ENCODE measurements around the gene ECT2.
"Not testable (repeated sequence)": the region's sequence is repeated elsewhere in the genome, so short reads cannot be mapped to it uniquely, and the experiment has no call there.

Gene ECT2

GRCh38 chr3:172746475-172746874 lies 4.1 kb upstream of the ECT2 start:
- DNase-seq (ENCODE audit: low read depth) = no peak

- DNase-seq (ENCODE audit: low read depth) = no peak
Measured at GRCh38 chr3:172749230-172749965, 1.1 kb upstream of the ECT2 start.

- DNase-seq (ENCODE audit: low read depth) = no peak
Measured at GRCh38 chr3:172750069-172750367, 508 bp upstream of the ECT2 start.

GRCh38 chr3:172751175-172751704 lies 714 bp downstream of the ECT2 start:
- no peak for DNase-seq (ENCODE audit: low read depth)

GRCh38 chr3:172752651-172753050 lies 2.1 kb downstream of the ECT2 start:
- DNase-seq (ENCODE audit: low read depth) = no peak

- DNase-seq (ENCODE audit: low read depth) = no peak
Measured at GRCh38 chr3:172753125-172753524, 2.6 kb downstream of the ECT2 start.

DNA sequence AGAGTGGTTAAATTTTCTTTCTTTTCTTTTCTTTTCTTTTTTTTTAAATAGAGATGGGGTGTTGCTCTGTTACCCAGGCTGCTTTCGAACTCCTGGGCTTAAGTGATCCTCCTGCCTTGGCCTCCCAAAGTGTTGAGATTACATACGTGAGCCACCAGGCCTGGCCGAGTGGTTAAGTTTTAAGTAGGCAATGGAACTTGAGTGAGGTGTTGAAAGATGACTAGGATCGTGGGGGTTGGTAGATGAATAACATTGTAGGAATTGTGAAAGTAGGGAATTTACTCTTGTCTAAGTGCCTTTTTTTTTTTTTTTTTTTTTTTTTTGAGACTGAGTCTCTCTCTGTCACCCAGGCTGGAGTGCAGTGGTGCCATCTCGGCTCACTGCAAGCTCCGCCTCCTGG lies 9.9 kb downstream of the ECT2 start:
- not testable (repeated sequence) for DNase-seq (ENCODE audit: low read depth)

DNA sequence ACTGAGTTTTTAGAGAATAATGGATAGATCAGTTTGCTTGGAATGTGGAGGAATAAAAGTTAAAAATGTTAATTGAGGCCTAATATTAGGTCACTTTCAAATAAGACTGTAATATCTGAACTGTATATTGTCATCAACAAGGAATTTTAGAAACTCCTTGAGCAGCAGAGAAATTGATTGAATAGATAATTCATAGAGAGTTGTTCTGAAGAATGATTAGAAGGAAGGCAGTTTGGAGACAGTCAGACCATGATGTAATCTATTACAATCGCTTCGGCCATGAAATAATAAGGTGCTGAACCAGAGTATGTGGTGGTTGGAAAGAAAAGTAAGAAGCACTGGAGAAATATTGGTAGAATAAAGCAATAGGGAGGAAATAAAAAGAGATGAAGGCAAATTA lies 15.7 kb downstream of the ECT2 start:
- DNase-seq (ENCODE audit: low read depth) = no peak

DNA sequence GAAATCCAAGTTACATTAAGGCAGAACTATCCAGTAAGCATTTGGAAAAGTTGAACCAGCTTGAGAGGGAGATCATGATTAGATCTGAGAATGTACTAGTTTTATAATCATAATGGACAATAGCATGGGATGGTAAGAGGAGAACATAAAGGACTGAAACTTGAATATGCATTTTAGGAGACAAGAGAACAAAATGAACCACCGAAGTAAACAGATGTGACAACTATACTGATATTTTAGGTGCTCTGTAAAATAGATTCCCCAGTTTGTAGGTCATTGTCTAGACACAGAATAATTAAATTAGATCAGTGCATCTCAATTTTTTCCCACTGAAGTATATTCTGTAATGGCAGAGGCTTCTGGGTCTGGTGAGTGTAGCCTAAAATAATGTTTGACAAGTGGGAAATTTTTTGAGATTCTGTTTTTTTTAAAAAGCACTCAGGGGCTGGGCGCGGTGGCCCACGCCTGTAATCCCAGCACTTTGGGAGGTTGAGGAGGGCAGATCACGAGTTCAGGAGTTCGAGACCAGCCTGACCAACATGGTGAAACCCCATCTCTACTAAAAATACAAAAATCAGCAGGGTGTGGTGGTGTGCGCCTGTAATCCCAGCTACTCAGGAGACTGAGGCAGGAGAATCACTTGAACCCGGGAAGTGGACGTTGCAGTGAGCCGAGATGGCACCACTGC lies 16.3 kb downstream of the ECT2 start:
- no peak for DNase-seq (ENCODE audit: low read depth)

DNA sequence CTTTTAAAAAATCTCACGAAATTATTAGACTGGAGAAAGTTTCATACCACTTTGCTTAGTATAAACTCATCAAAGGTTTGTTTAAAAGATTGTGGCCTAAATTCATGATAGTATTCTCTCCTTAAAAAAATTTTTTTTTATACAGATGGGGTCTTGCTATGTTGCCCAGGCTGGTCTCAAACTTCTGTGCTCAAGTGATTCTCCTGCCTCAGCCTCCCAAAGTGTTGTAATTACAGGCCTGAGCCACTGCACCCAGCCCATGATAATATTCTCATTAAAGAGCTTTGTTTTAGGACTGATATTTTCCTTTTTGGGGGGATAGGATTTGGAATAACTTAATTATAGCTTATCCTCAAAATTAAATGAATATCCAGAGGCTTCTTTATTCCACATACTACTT lies 19.9 kb downstream of the ECT2 start:
- no peak for DNase-seq (ENCODE audit: low read depth)

DNA sequence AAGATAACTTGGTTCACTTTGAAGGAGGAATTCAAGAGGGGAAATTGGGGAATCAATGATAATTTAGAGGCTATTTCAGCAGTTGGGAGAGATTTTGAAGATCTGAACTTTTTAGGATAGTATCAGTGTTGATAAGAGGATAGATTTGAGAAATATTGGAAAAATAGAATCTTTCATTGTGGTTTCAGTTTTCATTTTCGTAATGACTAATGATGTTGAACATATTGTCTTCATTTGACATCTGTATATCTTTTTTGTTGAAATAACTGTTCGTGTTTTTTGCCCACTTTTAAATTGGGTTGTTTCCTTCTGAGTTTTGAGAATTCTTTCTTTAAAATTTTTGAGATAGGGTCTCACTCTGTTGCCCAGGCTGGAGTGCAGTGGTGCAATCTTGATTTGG lies 21.1 kb downstream of the ECT2 start:
- DNase-seq (ENCODE audit: low read depth) = no peak

- no peak for DNase-seq (ENCODE audit: low read depth)
Measured at GRCh38 chr3:172776049-172776717, 25.7 kb downstream of the ECT2 start.

GRCh38 chr3:172777901-172778300 lies 27.4 kb downstream of the ECT2 start:
- no peak for DNase-seq (ENCODE audit: low read depth)

DNA sequence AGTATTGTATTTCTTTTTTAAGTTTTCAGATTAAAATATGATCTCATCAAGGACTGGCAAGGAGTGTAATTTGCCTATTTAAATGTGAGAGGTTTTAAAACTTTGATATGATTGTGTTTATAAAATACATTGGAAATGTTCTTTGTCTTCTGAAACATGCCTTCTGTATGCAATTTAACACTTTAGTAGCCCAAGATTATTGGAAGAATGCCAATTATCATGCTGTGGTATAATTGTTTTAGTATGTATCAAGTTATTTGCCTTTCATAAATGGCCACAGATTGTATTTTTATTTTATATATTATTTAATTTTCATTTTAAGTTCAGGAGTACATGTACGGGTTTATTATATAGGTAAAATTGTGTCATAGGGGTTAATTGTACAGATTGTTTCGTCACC lies 31.7 kb downstream of the ECT2 start:
- no peak for DNase-seq (ENCODE audit: low read depth)

DNA sequence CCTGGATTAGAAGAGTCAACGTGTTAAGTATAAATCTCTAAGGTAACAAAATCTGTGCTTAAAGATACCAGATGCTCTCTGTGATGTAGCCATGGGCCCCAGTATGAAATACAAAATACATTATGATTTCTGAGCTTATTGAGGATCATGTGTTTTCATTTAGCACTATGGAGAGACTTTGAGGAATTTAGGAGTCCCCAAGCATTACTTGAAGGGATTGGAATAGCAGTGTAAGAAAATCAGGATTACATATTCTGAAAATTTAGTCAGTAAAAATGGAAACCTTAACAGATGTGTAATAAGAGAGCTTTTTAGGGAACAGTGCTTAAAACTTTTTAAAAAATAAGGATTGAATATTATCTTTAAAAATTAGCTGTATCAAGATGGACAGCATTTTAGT lies 35.5 kb downstream of the ECT2 start:
- DNase-seq (ENCODE audit: low read depth) = no peak

DNA sequence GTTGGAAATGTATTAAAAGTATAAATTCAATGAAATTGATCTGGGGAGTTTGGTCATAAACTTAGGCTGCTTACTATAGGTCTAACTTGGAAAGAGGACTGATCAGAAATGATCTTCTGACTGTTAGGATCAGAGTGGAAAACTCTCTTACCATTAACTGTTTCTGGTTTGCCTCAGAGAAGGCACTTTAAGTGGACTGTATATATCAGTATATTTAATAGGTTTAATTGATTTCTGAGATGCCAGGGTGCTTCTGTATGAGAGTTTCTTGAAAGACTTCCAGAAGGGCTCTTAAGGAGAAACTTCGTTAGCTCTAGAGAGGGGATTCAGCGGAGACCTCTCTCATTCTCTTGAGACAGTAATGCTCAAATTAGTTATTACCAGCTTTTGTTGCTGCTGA lies 36.5 kb downstream of the ECT2 start:
- DNase-seq (ENCODE audit: low read depth) = no peak

DNA sequence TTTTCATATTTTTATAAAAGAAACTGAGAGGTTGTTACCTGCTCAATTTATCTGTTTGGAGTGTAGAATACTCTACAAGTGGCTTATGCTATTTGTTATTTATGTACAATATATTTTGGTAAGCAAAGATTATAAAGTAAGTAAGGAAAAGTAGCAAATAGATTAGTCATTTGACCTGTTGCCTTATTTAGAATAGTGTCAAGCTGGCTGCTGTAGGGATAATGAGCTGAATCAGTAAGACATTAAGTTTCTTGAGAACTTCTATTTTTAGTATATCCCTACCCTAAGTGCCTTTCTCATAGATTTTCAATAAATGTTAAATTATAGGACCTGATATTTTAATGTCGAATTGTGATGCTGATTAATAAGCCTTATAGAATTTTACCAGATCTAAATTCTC lies 37.2 kb downstream of the ECT2 start:
- no peak for DNase-seq (ENCODE audit: low read depth)

GRCh38 chr3:172799246-172799645 lies 48.7 kb downstream of the ECT2 start:
- DNase-seq (ENCODE audit: low read depth) = no peak

GRCh38 chr3:172800156-172800555 lies 49.6 kb downstream of the ECT2 start:
- DNase-seq (ENCODE audit: low read depth) = no peak

GRCh38 chr3:172803489-172803888 lies 53.0 kb downstream of the ECT2 start:
- DNase-seq (ENCODE audit: low read depth) = no peak

GRCh38 chr3:172804323-172804722 lies 53.8 kb downstream of the ECT2 start:
- no peak for DNase-seq (ENCODE audit: low read depth)

DNA sequence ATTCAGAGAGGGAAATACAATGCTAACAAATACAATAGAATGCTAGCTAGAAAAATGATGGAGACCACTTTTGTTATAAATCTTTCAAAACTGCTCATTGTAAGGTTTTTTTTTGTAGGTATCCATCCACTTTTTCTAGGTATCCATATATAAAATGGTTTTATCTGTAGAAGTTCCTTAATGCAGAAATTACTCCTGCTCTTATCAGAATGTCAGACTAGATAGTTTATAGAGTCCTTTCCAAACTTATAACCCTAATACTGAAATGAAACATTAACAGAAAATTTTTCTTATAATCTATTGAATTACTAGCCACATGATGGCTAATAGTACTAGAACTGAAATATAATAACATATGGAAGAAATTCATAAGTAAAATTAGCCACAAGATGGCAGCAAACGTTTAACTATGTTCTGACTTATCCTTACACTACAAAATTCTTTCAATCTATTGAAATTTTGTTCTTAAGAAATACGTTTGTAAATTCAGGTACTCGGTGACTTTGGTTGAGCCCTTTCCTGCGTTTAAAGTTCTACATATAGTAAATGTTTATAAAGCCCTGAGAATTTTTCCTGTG lies 58.5 kb downstream of the ECT2 start:
- no peak for DNase-seq (ENCODE audit: low read depth)

DNA sequence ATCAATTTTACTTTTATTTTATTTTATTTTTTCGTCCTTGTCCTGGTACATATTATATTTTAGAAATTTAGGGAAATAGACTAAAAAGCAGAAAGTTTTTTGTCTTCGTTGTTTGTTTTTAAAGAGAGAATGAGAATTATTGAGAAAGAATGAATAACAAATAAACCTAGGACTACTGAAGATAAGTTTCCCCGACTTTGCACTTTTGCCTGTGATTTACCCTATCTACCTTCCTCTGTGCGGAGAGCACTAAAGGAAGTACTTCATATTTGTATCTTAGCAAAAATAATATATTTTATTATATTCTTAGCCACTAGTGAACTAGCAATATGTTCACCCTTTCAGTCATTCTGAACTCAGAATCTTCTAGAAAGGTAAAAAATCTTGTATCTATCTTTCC lies 60.6 kb downstream of the ECT2 start:
- no peak for DNase-seq (ENCODE audit: low read depth)

All from activated T-cell treated with anti-CD3 and anti-CD28 coated beads for 48 hours (primary cell).